RWPE1 (cell line): ENCODE results near the gene NDUFB7.
A peak's percentile ranks its signal among the peaks of the same experiment; 100 is the strongest.

Experiments used
- CTCF ChIA-PET: fragments of 350-600 bp; sonication (Branson Sonifier 250); formaldehyde crosslinking; extraction: SDS; loops from one replicate; lab custom pipeline; 2021; lab: Yijun Ruan, JAX
- POLR2A ChIA-PET: fragments of 400-600 bp; formaldehyde crosslinking; extraction: SDS; loops from one replicate; lab custom pipeline; 2020; ENCODE audit warnings: antibody characterized with exemption; ENCODE audit not compliant: low non-redundant PET; lab: Yijun Ruan, JAX
- DNase-seq: peaks from one replicate; pipeline ENCODE4 v3.0.0; 2012; ENCODE audit warnings: low spot score
- H3K27ac ChIP-seq: fragments of 450-650 bp; 2 replicates; pipeline ENCODE4 v1.5.1; 2017
- CTCF ChIP-seq: fragments of 450-650 bp; conservative IDR thresholded peaks from 2 replicates; pipeline ENCODE4 v1.5.1; 2017; ENCODE audit warnings: low read depth, mild to moderate bottlenecking

The NDUFB7 gene

GRCh38 chr19:14525729-14526128, 46.1 kb downstream of the NDUFB7 start:
- peak; percentile 88 for DNase-seq
- ChIA-PET POLR2A (interaction anchor here (0.6 to 1.2 kb wide), 2 partner anchors 8 to 675 kb away, joined by 3 to 8 read pairs; partner anchors contain the start of gene DNAJB1), CTCF (interaction anchor here (0.6 to 0.7 kb wide), 2 partner anchors 10 to 37 kb away, joined by 3 to 7 read pairs; no protein-coding TSS in a partner anchor)
- H3K27ac ChIP-seq = peak overlapping the region; percentile 99
- no peak for TF ChIP-seq CTCF

GRCh38 chr19:14520543-14520942, 51.3 kb downstream of the NDUFB7 start:
- peak overlapping the region; percentile 100 for H3K27ac ChIP-seq
- POLR2A ChIA-PET = interaction anchor here (0.5 kb wide), 1 partner anchor 11 kb away, joined by 6 read pairs; no protein-coding TSS in a partner anchor
- no peak for TF ChIP-seq CTCF
- DNase-seq = no peak
- CTCF ChIA-PET = no interaction called here

GRCh38 chr19:14519860-14520407, 51.9 kb downstream of the NDUFB7 start:
- DNase-seq = no peak
- peak overlapping the region; percentile 100 for H3K27ac ChIP-seq
- no peak for TF ChIP-seq CTCF
- ChIA-PET POLR2A (interaction anchor here (0.5 to 0.6 kb wide), 2 partner anchors 10 to 24 kb away, joined by 3 to 6 read pairs; no protein-coding TSS in a partner anchor), CTCF (interaction anchor here (0.8 kb wide), 1 partner anchor 35 kb away, joined by 3 read pairs; no protein-coding TSS in a partner anchor)

- DNase-seq = no peak
- CTCF ChIA-PET = interaction anchor here (0.8 kb wide), 1 partner anchor 35 kb away, joined by 3 read pairs; no protein-coding TSS in a partner anchor
- H3K27ac ChIP-seq = peak overlapping the region; percentile 100
- TF ChIP-seq CTCF = no peak
- POLR2A ChIA-PET = interaction anchor here (0.6 kb wide), 1 partner anchor 23 kb away, joined by 3 read pairs; no protein-coding TSS in a partner anchor
Measured at GRCh38 chr19:14519245-14519859, 52.5 kb downstream of the NDUFB7 start.

GRCh38 chr19:14517840-14518505, 53.9 kb downstream of the NDUFB7 start, which contains the start of gene DNAJB1:
Gene DNAJB1, minus strand, starts transcription at chr19:14518397. Its CDS starts 48 bp downstream, at chr19:14518349.
- ChIA-PET CTCF (interaction anchor here (0.9 to 1.9 kb wide), 4 partner anchors 13 to 39 kb away, joined by 3 to 7 read pairs (median 4); no protein-coding TSS in a partner anchor), POLR2A (interaction anchor here (0.5 to 2.3 kb wide), 18 partner anchors 8 to 1287 kb away, joined by 3 to 13 read pairs (median 4); partner anchors contain the start of gene GIPC1)
- H3K27ac ChIP-seq = peak within 1 kb of the TSS; percentile 100
- peak; percentile 83 for DNase-seq
- no peak for TF ChIP-seq CTCF

GRCh38 chr19:14517446-14517839, 54.4 kb downstream of the NDUFB7 start:
- ChIA-PET CTCF (interaction anchor here (0.9 to 1.9 kb wide), 4 partner anchors 13 to 39 kb away, joined by 3 to 7 read pairs (median 4); no protein-coding TSS in a partner anchor), POLR2A (interaction anchor here (0.6 to 2.3 kb wide), 11 partner anchors 8 to 56 kb away, joined by 3 to 13 read pairs (median 4); partner anchors contain the start of gene GIPC1)
- TF ChIP-seq CTCF = no peak
- no peak for DNase-seq
- peak overlapping the region; percentile 100 for H3K27ac ChIP-seq
